ENCODE data around the gene FSHB. TPM values are rescaled to one million over a fixed set of nuclear protein-coding genes. Genes with fewer than 3 reads are reported as not detected.

Gene FSHB
- total RNA-seq, 4 donors from 2014 or later, result not detected

GRCh38 chr11:30203850-30204249, 27.0 kb upstream of the FSHB start:
- WGBS, result 52% methylated on average over 1 of the region's 1 CpG
- Histone ChIP-seq H3K27ac (no peak overlapping the region), H3K4me3 (no peak overlapping the region), H3K9me3 (no peaks in the 10 kb centered on the region), H3K4me1 (no peaks in the 10 kb centered on the region), H3K27me3 (no peaks in the 10 kb centered on the region), H3K36me3 (no peaks in the 10 kb centered on the region)
- no peak for DNase-seq (ENCODE audit: low spot score in 2 of 2)
- TF ChIP-seq CTCF (IDR thresholded peaks at IDR 0.05), result no peak
- TF ChIP-seq EP300 (IDR thresholded peaks at IDR 0.05), result no peak
- TF ChIP-seq POLR2A (IDR thresholded peaks at IDR 0.05), result no peak
- TF ChIP-seq POLR2AphosphoS5 (IDR thresholded peaks at IDR 0.05), result no peak

DNA sequence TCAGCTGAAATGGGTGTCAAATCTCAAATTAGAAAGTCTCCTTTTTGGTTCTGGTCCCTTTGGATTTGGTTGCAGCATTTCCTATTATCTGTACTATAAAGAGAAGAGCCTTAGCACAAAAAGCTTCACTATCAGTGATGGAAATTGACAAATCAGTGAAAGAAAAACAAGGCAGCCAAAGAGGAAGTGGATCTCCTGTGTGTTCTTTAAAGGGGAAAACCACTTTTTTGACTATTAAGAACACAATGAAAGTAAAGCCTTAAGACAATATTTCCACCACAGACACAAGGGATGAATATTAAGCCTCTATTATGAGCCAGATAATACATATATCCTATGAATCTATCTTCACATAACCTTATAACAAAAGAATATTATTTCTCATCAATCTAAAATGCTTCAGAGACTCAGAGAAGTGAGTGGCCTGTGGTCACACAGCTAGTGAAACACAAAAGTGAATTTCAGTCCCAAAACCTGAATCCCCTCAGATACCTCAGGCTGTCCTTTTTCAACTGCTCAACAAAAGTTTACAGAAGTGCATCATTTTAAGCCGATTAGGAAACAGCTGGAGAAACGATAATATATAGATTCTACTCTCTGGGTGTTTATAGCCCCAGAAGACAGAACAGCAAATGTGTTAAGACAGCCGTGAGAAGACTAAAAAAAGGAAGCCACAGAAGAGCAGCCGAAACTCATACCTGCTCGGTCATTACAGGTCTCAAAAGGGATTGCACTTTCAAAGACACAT, 24.4 kb upstream of the FSHB start:
- Histone ChIP-seq H3K4me3 (no peak overlapping the region), H3K9me3 (no peaks in the 10 kb centered on the region), H3K27ac (no peak overlapping the region), H3K4me1 (no peaks in the 10 kb centered on the region), H3K36me3 (no peaks in the 10 kb centered on the region), H3K27me3 (no peaks in the 10 kb centered on the region)
- TF ChIP-seq CTCF (IDR thresholded peaks at IDR 0.05), result no peak
- 75% methylated on average over 5 of the region's 5 CpGs for WGBS
- DNase-seq (ENCODE audit: low spot score in 2 of 2), result no peak

DNA sequence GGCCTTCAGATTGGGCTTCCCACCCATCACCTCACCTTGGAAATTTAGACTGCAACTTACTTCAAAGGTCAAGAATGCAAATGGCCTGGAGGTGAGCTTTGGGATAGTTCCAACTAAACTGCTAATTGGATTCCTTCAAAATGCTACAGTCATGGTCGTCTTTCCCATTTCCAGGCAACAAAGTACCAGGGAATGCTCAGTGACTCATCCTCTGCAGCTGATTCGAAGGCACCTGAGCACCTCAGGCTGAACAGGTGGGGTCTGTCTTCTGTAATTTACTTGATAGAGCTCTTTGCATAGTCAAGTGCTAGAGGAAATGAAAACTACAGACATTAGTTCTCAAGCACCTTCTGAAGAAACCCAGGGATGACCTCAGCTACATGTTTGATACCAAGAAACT, 20.5 kb upstream of the FSHB start:
- Histone ChIP-seq H3K4me3 (no peak overlapping the region), H3K27me3 (no peaks in the 10 kb centered on the region), H3K4me1 (no peaks in the 10 kb centered on the region), H3K36me3 (no peaks in the 10 kb centered on the region), H3K9me3 (no peaks in the 10 kb centered on the region), H3K27ac (no peak overlapping the region)
- WGBS, result 65% methylated on average over 2 of the region's 2 CpGs
- TF ChIP-seq POLR2AphosphoS5 (IDR thresholded peaks at IDR 0.05) (no peak), CTCF (IDR thresholded peaks at IDR 0.05) (no peak), POLR2A (IDR thresholded peaks at IDR 0.05) (no peak), EP300 (IDR thresholded peaks at IDR 0.05) (no peak)
- DNase-seq (ENCODE audit: low spot score in 2 of 2), result no peak

- TF ChIP-seq POLR2A (IDR thresholded peaks at IDR 0.05) (no peak), CTCF (IDR thresholded peaks at IDR 0.05) (no peak), POLR2AphosphoS5 (IDR thresholded peaks at IDR 0.05) (no peak), EP300 (IDR thresholded peaks at IDR 0.05) (no peak)
- Histone ChIP-seq H3K9me3 (no peaks in the 10 kb centered on the region), H3K27me3 (no peaks in the 10 kb centered on the region), H3K4me3 (no peak overlapping the region), H3K36me3 (no peaks in the 10 kb centered on the region), H3K4me1 (no peaks in the 10 kb centered on the region), H3K27ac (no peak overlapping the region)
- DNase-seq (ENCODE audit: low spot score in 2 of 2), result no peak
- WGBS, result 32% methylated on average over 2 of the region's 2 CpGs
Observed at GRCh38 chr11:30216534-30216933, 14.3 kb upstream of the FSHB start.

DNA sequence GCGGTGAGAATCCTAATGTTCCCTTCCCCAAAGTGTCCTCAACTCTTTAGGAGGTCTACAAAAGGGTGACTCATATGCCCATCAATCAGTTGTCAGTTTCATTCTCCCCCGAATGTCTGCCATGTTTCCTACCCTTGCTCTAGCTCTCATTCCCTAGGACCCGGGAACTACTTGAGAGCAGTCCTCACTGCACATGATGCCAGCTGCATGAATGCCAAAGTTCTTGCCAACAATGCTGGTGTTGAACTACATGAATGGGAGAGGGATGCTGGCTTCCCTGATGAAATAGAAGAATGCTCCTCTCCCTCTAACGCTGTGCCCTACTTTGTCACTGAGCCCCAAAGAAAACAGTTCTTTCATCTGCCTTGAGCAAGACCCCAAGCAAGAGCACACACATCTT, 12.5 kb upstream of the FSHB start:
- Histone ChIP-seq H3K9me3 (no peaks in the 10 kb centered on the region), H3K27me3 (no peaks in the 10 kb centered on the region), H3K27ac (no peak overlapping the region), H3K4me1 (no peaks in the 10 kb centered on the region), H3K36me3 (no peaks in the 10 kb centered on the region), H3K4me3 (no peak overlapping the region)
- TF ChIP-seq POLR2AphosphoS5 (IDR thresholded peaks at IDR 0.05) (no peak), CTCF (IDR thresholded peaks at IDR 0.05) (no peak), EP300 (IDR thresholded peaks at IDR 0.05) (no peak), POLR2A (IDR thresholded peaks at IDR 0.05) (no peak)
- 83% methylated on average over 4 of the region's 4 CpGs for WGBS
- DNase-seq (ENCODE audit: low spot score in 2 of 2), result no peak

All from suprapubic skin (tissue), 4 donors.